ENCODE results near the gene MIEN1.
A peak's percentile ranks its signal among the peaks of the same experiment; 100 is the strongest.

Gene MIEN1

DNA sequence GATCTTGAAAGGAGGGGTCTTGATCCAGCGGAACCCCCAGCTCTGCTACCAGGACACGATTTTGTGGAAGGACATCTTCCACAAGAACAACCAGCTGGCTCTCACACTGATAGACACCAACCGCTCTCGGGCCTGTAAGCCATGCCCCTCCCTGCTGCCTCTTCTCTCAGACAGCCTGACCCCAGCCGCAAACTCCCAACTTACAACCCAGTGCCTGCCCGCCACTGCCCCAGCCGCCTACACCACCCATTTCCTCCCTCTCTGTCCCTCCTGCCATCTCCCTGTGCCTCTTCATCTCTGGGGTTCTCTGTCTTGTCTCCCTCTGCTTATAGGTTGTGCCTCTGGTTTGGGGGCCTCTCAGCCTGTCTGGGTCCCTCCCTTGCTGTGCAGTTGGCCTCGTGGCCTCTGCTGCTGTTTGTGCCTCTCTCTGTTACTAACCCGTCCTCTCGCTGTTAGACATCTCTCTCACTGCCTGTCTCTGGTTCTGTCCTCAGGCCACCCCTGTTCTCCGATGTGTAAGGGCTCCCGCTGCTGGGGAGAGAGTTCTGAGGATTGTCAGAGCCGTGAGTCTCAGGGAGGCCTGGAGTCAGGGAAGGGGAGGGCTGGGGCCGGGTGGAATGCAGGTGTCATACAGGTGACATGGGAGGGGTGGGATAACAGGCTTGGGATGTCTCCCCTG is 20.9 kb downstream of the MIEN1 start:
- Histone ChIP-seq H3K4me1 (peaks cover 0 to 38% (median 27%) of the 10 kb centered on the region in 4 donors), H3K27ac (no peak overlapping the region), H3K36me3 (peaks cover 62 to 78% (median 63%) of the 10 kb centered on the region in 3 donors), H3K27me3 (no peaks in the 10 kb centered on the region), H3K9me3 (no peaks in the 10 kb centered on the region), H3K4me3 (no peak overlapping the region)
- DNase-seq = no peak
- no peak for TF ChIP-seq CTCF (IDR thresholded peaks at IDR 0.05)
- intact Hi-C loops (cut with DNase I; ENCODE audit: low total_unique reads) = no loop called here

GRCh38 chr17:39706921-39707337 is 23.4 kb downstream of the MIEN1 start:
- Histone ChIP-seq H3K4me1 (peaks cover 0 to 62% (median 45%) of the 10 kb centered on the region in 4 donors), H3K36me3 (peaks cover 45 to 53% (median 51%) of the 10 kb centered on the region in 3 donors), H3K27ac (peak overlapping the region; percentile 81 to 98), H3K4me3 (no peak overlapping the region), H3K27me3 (no peaks in the 10 kb centered on the region), H3K9me3 (no peaks in the 10 kb centered on the region)
- no peak for TF ChIP-seq CTCF (IDR thresholded peaks at IDR 0.05)
- intact Hi-C loops (cut with DNase I; ENCODE audit: low total_unique reads) = no loop called here
- DNase-seq = no peak

DNA sequence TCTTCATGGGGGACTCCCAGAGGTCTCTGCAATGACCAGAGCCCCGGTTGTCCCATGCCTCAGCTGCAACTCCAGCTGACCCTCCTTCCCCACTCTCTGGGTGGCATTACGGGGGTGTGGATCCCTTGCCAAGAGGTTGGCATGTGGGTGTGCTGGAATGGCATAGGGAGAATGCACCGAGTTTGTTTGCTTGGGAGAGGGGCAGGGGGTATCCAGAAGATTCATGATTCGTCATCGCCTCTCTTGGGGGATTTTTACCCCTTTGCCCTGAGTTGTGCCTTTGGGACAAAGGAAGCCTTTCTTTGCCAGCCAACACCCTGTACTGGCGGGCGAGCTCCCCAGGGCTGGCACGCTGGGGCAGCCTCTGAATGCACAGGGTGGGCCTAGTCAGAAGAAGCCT is 23.9 kb downstream of the MIEN1 start:
- Histone ChIP-seq H3K27ac (peak overlapping the region; percentile 81 to 98), H3K36me3 (peaks cover 42 to 47% (median 46%) of the 10 kb centered on the region in 3 donors), H3K27me3 (no peaks in the 10 kb centered on the region), H3K4me3 (no peak overlapping the region), H3K4me1 (peaks cover 0 to 66% (median 50%) of the 10 kb centered on the region in 4 donors), H3K9me3 (no peaks in the 10 kb centered on the region)
- no peak for DNase-seq
- intact Hi-C loops (cut with DNase I; ENCODE audit: low total_unique reads) = no loop called here
- no peak for TF ChIP-seq CTCF (IDR thresholded peaks at IDR 0.05)

DNA sequence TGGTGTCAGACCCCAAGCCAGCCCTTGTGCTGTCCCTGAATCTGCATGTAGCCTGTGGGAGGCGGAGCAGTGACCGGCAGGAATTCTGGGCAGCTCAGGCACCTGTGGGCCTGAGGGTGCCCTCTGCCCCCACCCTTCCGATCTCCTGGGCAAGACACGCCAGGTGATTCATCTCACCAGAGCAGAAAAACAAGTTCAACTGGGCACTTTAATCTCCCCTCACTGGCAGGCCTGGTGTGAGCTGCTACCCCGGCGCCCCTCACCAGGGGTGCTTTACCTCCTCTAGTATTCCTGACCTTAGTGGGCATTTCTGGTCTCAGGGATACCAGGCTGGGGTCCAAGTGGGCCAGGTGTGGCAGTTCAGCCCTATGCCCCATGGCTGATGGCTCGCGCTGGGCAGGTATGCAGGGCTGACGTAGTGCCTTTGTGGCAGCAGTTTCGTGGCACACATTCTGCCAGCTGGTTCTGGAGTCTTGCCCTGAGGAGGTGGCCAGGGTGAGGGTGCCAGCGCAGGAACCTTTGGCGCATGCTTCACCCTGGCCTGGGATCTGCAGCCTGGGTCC is 24.5 kb downstream of the MIEN1 start:
- intact Hi-C loops (cut with DNase I; ENCODE audit: low total_unique reads) = no loop called here
- Histone ChIP-seq H3K27ac (peak overlapping the region; percentile 81 to 98), H3K4me3 (peak overlapping the region in 1 of 2 donors; percentile 18), H3K27me3 (no peaks in the 10 kb centered on the region), H3K4me1 (peaks cover 0 to 71% (median 55%) of the 10 kb centered on the region in 4 donors), H3K36me3 (peaks cover 37 to 42% (median 40%) of the 10 kb centered on the region in 3 donors), H3K9me3 (no peaks in the 10 kb centered on the region)
- peak in 1 of 2 donors; percentile 83 for DNase-seq
- TF ChIP-seq CTCF (IDR thresholded peaks at IDR 0.05) = peak in 1 of 2 experiments; percentile 7

DNA sequence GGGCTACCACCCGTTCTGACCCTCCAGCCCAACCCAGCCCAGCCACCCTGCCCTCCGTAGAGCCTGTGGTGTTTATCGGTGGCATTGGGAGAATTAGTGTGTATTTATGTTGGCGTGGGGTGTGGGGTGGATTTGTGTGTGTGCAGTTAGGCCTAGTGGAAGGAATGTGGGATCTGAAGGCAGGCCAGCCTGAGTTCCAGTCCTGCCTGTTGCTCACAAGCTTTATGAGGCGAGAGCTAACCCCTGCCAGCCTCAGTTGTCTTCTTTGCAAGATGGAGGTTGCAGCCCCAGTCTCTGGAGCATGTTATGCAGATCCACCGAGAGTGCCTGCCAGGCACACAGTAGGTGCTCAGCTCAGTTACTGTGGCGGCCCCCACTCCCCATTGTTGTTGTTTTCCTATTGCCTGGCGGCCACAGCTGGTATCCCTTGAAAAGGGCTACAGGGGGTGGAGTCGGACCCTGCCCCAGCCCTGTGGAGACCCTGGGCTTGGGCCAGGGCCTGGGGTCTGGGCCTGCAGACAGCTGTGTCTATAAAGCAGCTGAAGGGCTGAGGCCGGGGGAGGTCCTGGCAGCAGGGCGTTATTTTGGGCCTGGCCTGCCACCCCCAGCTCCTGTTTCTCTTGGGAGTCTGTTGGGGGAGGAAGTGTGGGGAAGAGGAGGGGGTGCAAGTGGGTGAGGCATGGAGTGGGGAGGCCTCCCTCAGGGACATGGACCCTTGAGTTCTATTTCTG is 25.3 kb downstream of the MIEN1 start:
- no peaks in the 10 kb centered on the region for H3K27me3 ChIP-seq
- peak overlapping the region in 1 of 2 donors; percentile 18 for H3K4me3 ChIP-seq
- peak; percentile 53 to 84 for TF ChIP-seq CTCF (IDR thresholded peaks at IDR 0.05)
- intact Hi-C loops (cut with DNase I; ENCODE audit: low total_unique reads) = no loop called here
- peak overlapping the region; percentile 81 to 98 for H3K27ac ChIP-seq
- peak; percentile 58 to 85 for DNase-seq
- H3K9me3 ChIP-seq = no peaks in the 10 kb centered on the region
- peaks cover 28 to 33% (median 32%) of the 10 kb centered on the region in 3 donors for H3K36me3 ChIP-seq
- peaks cover 0 to 73% (median 56%) of the 10 kb centered on the region in 4 donors for H3K4me1 ChIP-seq

Data from tibial artery (tissue), 4 donors.